SK-N-MC (cell line): ENCODE measurements around the gene ARL14.

Experiments used
- DNase-seq: peaks from one replicate; pipeline ENCODE4 v3.0.0-alpha.2; 2011; ENCODE audit warnings: low read depth, low spot score
- H3K27ac ChIP-seq: fragments of 200-600 bp; sonication (generic); 2 replicates; pipeline ENCODE4 v1.5.1; 2016; ENCODE audit warnings: mixed run types
- H3K36me3 ChIP-seq: fragments of 200-600 bp; sonication (generic); 2 replicates; pipeline ENCODE4 v1.6.1; 2017; ENCODE audit warnings: antibody characterized with exemption, low read length, mixed read lengths; ENCODE audit not compliant: insufficient read depth
- H3K4me3 ChIP-seq: fragments of 200-600 bp; sonication (generic); 2 replicates; pipeline ENCODE4 v1.5.1; 2016
- H3K9ac ChIP-seq: fragments of 200-600 bp; sonication (generic); 2 replicates; pipeline ENCODE4 v1.8.0; 2017; ENCODE audit warnings: mixed run types, mixed read lengths; ENCODE audit not compliant: insufficient read length
- H3K9me3 ChIP-seq: fragments of 200-600 bp; sonication (generic); 2 replicates; pipeline ENCODE4 v1.6.1; 2017; ENCODE audit warnings: low read depth, mild to moderate bottlenecking, antibody characterized with exemption, low read length, moderate library complexity, mixed read lengths
- EZH2 ChIP-seq: fragments of 200-600 bp; sonication (generic); IDR thresholded peaks from one replicate; pipeline ENCODE4 v1.6.1; 2017; ENCODE audit warnings: antibody characterized with exemption
- FOXP2 ChIP-seq: optimal IDR thresholded peaks from 2 replicates; pipeline ENCODE3; 2011; ENCODE audit warnings: mild to moderate bottlenecking, moderate library complexity; ENCODE audit not compliant: insufficient read depth; ENCODE audit errors: extremely low read length, control extremely low read depth
- POLR2AphosphoS5 ChIP-seq: IDR thresholded peaks from 2 replicates; pipeline ENCODE4 v1.6.1; 2012; ENCODE audit warnings: mild to moderate bottlenecking, low read depth, low read length, borderline replicate concordance

ARL14 gene

GRCh38 chr3:160722331-160722730, 45.4 kb downstream of the ARL14 start:
- H3K27ac ChIP-seq = no peak overlapping the region
- no peaks in the 10 kb centered on the region for H3K9me3 ChIP-seq
- DNase-seq = no peak
- no peak overlapping the region for H3K9ac ChIP-seq
- no peak for TF ChIP-seq EZH2
- TF ChIP-seq POLR2AphosphoS5 = no peak
- no peak for TF ChIP-seq FOXP2
- H3K4me3 ChIP-seq = no peak overlapping the region
- no peaks in the 10 kb centered on the region for H3K36me3 ChIP-seq

GRCh38 chr3:160725338-160725737, 48.4 kb downstream of the ARL14 start:
- Histone ChIP-seq H3K36me3 (no peaks in the 10 kb centered on the region), H3K9ac (no peak overlapping the region), H3K27ac (no peak overlapping the region), H3K9me3 (no peaks in the 10 kb centered on the region), H3K4me3 (no peak overlapping the region)
- DNase-seq = no peak
- TF ChIP-seq FOXP2 (no peak), EZH2 (no peak), POLR2AphosphoS5 (no peak)
